ENCODE results near the gene OTOF. TPM values are rescaled to one million over a fixed set of nuclear protein-coding genes. Genes with fewer than 3 reads are reported as not detected.

The OTOF gene
- total RNA-seq, 5 donors from 2014 or later (not counting 1 experiment from before 2014, with no cell fraction given): 0.20 to 2.8 (median 0.45) TPM

DNA sequence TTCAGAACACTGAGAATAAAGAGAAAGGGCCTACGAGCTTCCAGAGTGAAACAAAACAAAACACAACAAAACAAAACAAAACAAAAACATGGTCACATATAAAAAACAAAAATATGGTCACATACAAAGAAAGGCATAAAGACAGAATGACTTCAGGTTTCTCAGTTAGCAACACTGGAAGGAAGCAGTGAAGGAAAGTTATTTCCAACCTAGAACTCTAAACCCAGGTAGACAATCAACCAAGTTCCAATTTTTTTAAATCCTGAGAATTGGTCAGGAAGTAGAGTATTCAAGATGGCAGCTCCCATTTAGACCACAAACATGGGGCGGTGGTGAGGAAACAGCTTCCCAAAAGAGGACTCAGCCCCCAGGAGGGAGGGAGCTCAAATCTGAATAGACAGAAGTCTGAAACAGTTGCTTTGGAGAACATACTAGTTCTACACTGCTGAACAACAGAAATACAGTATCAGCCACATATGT is 67.1 kb downstream of the OTOF start:
- no peak for DNase-seq
- no peak overlapping the region for H3K4me3 Mint-ChIP-seq
- no peak overlapping the region for H3K27ac Mint-ChIP-seq
- no peaks in the 10 kb centered on the region for H3K4me1 ChIP-seq (ENCODE audit: control insufficient read depth in 1 of 2, extremely low read depth in 1 of 2, insufficient read depth in 2 of 2, low read length in 2 of 2)
- H3K4me3 ChIP-seq (ENCODE audit: control insufficient read depth in 1 of 2, extremely low read depth in 1 of 2, low read length in 1 of 2): no peak overlapping the region
- no peaks in the 10 kb centered on the region for H3K36me3 ChIP-seq (ENCODE audit: control insufficient read depth in 2 of 2, extremely low read depth in 1 of 2, insufficient read depth in 1 of 2, low read length in 1 of 2)
- no peaks in the 10 kb centered on the region for H3K36me3 Mint-ChIP-seq
- peaks cover 14% of the 10 kb centered on the region in 2 donors for H3K27me3 Mint-ChIP-seq
- no peak for ATAC-seq (replicated peaks in 1 of 4)
- H3K27ac ChIP-seq (ENCODE audit: low read length): no peak overlapping the region
- peaks cover 0 to 6% of the 10 kb centered on the region in 2 experiments for H3K27me3 ChIP-seq (replicated peaks in 1 of 2; ENCODE audit: control insufficient read depth in 2 of 2, extremely low read depth in 1 of 2, insufficient read depth in 2 of 2, low read length in 1 of 2)
- H3K9me3 Mint-ChIP-seq: no peaks in the 10 kb centered on the region
- WGBS (ENCODE audit: insufficient coverage): no CpG with 5 or more reads among the region's 2 CpGs
- POLR2A ChIA-PET: no interaction called here
- CTCF ChIA-PET: no interaction called here
- no peaks in the 10 kb centered on the region for H3K9me3 ChIP-seq
- peaks cover 7 to 9% (median 9%) of the 10 kb centered on the region in 3 donors for H3K4me1 Mint-ChIP-seq

DNA sequence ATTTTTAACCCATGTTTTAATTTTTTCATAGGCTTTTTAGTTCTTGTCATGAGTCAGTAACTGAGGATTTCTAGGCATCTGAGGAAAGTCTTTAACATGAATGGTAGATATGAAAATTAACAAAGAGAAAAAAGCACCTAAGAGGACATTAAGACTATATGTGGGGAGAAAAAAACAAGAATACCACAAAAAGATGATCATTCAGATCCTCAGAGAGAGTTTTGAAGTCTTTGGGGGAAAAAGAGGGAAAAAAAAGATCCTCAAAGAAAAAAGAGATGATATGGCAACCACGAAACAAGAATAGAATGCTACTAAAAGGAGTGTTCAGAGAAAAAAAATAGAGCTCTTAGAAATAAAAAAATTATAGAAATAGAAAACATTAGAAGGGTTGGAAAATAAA is 68.1 kb downstream of the OTOF start:
- no peak overlapping the region for H3K27ac Mint-ChIP-seq
- no CpG with 5 or more reads among the region's 1 CpG for WGBS (ENCODE audit: insufficient coverage)
- CTCF ChIA-PET: no interaction called here
- H3K9me3 Mint-ChIP-seq: no peaks in the 10 kb centered on the region
- Histone ChIP-seq H3K27ac (ENCODE audit: low read length) (no peak overlapping the region), H3K36me3 (ENCODE audit: control insufficient read depth in 2 of 2, extremely low read depth in 1 of 2, insufficient read depth in 1 of 2, low read length in 1 of 2) (no peaks in the 10 kb centered on the region), H3K9me3 (no peaks in the 10 kb centered on the region), H3K27me3 (replicated peaks in 1 of 2; ENCODE audit: control insufficient read depth in 2 of 2, extremely low read depth in 1 of 2, insufficient read depth in 2 of 2, low read length in 1 of 2) (peaks cover 0 to 6% of the 10 kb centered on the region in 2 experiments), H3K4me3 (ENCODE audit: control insufficient read depth in 1 of 2, extremely low read depth in 1 of 2, low read length in 1 of 2) (no peak overlapping the region), H3K4me1 (ENCODE audit: control insufficient read depth in 1 of 2, extremely low read depth in 1 of 2, insufficient read depth in 2 of 2, low read length in 2 of 2) (no peaks in the 10 kb centered on the region)
- no peak overlapping the region for H3K4me3 Mint-ChIP-seq
- DNase-seq (no peak), ATAC-seq (replicated peaks in 1 of 4) (no peak)
- H3K4me1 Mint-ChIP-seq: peaks cover 7 to 9% (median 9%) of the 10 kb centered on the region in 3 donors
- no peaks in the 10 kb centered on the region for H3K36me3 Mint-ChIP-seq
- peaks cover 14% of the 10 kb centered on the region in 2 donors for H3K27me3 Mint-ChIP-seq
- POLR2A ChIA-PET: no interaction called here

DNA sequence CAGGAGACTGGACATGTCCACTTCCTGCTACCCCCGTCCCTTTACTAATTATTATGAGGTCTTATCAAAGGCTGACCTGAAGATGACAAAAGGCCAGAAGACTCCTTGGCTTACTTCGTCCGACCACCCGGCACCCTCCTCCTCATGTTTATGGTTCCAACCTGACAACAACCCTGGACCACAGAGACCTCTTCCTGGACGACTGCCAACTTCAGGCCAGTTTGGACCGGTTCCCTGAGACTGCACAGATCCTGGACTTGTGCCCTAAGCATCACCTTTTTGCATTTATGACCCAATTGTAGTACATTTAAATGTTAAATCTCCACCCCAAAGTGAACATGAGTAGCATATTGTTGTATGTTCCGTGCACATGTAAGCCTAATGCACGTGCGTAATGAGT is 70.4 kb downstream of the OTOF start:
- CTCF ChIA-PET: no interaction called here

More for the DNA sequence above, 70.4 kb downstream of the OTOF start:
- Mint-ChIP-seq H3K4me3 (no peak overlapping the region), H3K27me3 (peaks cover 14 to 17% of the 10 kb centered on the region in 2 donors), H3K36me3 (no peaks in the 10 kb centered on the region), H3K4me1 (peaks cover 7 to 9% (median 9%) of the 10 kb centered on the region in 3 donors), H3K27ac (no peak overlapping the region), H3K9me3 (no peaks in the 10 kb centered on the region)
- H3K27ac ChIP-seq (ENCODE audit: low read length): no peak overlapping the region
- no peak overlapping the region for H3K4me3 ChIP-seq (ENCODE audit: control insufficient read depth in 1 of 2, extremely low read depth in 1 of 2, low read length in 1 of 2)
- POLR2A ChIA-PET: no interaction called here
- no peaks in the 10 kb centered on the region for H3K36me3 ChIP-seq (ENCODE audit: control insufficient read depth in 2 of 2, extremely low read depth in 1 of 2, insufficient read depth in 1 of 2, low read length in 1 of 2)
- WGBS (ENCODE audit: insufficient coverage): 75% methylated on average over 7 of the region's 9 CpGs
- H3K27me3 ChIP-seq (replicated peaks in 1 of 2; ENCODE audit: control insufficient read depth in 2 of 2, extremely low read depth in 1 of 2, insufficient read depth in 2 of 2, low read length in 1 of 2): peaks cover 0 to 8% of the 10 kb centered on the region in 2 experiments
- no peaks in the 10 kb centered on the region for H3K9me3 ChIP-seq
- DNase-seq (no peak), ATAC-seq (replicated peaks in 1 of 4) (no peak)
- no peaks in the 10 kb centered on the region for H3K4me1 ChIP-seq (ENCODE audit: control insufficient read depth in 1 of 2, extremely low read depth in 1 of 2, insufficient read depth in 2 of 2, low read length in 2 of 2)

Other genes starting within 250 kb of the OTOF start
- 10 to 100 TPM; 76.1 to 95.8 (median 91.9) TPM for gene HADHA, start 233.5 kb downstream of the OTOF start, total RNA-seq
- 10 to 100 TPM; 44.4 to 62.9 (median 54.3) TPM for gene HADHB, start 233.2 kb downstream of the OTOF start, total RNA-seq
- 10 to 100 TPM; 18.3 to 37.1 (median 22.0) TPM for gene SELENOI, start 132.0 kb downstream of the OTOF start, total RNA-seq
- 1 to 10 TPM; 1.3 to 3.4 (median 2.1) TPM for gene ADGRF3, start 131.3 kb downstream of the OTOF start, total RNA-seq
- gene DRC1, start 76.2 kb downstream of the OTOF start, total RNA-seq: not detected
- not detected for gene CIB4, start 163.2 kb upstream of the OTOF start, total RNA-seq
- gene KCNK3, start 214.6 kb upstream of the OTOF start, total RNA-seq: under 1 TPM in 3 of 5 donors, not detected in 2; 0.23 to 0.35 (median 0.26) TPM

Measured in T-cell (primary cell).